ENCODE results near the gene ZBTB38.

Gene ZBTB38

DNA sequence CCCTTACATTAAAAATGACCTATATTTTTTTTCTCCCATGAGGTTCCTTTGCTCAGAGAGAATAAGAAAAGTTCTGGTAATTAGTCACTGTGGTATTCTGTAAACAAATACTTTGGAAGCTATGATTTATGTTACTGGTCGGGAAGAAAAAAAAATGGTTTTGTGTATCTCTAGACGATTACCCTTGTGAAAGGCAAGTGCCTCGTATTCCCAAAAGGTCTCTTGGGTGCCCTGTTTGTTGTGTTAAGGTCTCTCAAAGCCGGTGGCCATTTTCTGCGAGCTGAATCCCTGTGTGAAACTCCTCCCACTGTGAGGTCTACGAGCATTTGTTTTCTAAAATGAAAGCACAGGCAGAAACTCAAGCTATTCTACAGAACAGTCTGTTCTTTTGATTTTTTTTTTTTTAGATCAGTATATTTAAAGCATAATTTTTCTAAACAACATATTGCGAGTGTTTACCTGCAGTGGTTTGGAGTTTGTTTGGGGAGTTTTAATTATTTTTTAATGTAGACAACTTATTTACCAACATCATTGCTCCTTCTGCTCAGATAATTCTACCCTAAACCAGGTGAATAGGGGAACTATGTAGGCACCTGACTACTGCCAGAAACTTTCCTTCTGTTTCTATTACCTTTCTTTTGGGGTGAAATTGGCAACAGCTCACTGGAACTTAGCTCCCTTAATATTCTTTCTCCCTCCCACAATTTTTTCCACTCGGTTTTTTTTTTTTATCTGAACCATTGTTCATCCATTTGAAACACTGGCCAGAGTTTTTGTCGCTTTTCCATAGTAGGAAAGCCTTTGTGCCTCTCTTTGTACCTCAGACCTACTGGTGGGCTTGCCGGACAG is 44.0 kb downstream of the ZBTB38 start:
- Histone ChIP-seq H3K4me3 (peak overlapping the region; percentile 55), H3K27ac (peak overlapping the region; percentile 92 to 94)
- TF ChIP-seq, protein P1, sequence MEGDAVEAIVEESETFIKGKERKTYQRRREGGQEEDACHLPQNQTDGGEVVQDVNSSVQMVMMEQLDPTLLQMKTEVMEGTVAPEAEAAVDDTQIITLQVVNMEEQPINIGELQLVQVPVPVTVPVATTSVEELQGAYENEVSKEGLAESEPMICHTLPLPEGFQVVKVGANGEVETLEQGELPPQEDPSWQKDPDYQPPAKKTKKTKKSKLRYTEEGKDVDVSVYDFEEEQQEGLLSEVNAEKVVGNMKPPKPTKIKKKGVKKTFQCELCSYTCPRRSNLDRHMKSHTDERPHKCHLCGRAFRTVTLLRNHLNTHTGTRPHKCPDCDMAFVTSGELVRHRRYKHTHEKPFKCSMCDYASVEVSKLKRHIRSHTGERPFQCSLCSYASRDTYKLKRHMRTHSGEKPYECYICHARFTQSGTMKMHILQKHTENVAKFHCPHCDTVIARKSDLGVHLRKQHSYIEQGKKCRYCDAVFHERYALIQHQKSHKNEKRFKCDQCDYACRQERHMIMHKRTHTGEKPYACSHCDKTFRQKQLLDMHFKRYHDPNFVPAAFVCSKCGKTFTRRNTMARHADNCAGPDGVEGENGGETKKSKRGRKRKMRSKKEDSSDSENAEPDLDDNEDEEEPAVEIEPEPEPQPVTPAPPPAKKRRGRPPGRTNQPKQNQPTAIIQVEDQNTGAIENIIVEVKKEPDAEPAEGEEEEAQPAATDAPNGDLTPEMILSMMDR (IDR thresholded peaks at IDR 0.05): no peak
- DNase-seq (ENCODE audit: low spot score): no peak

GRCh38 chr3:141412936-141413354 is 44.6 kb downstream of the ZBTB38 start:
- peak; percentile 98 for DNase-seq (ENCODE audit: low spot score)
- Histone ChIP-seq H3K27ac (peak overlapping the region; percentile 92 to 94), H3K4me3 (peak overlapping the region; percentile 55)
- TF ChIP-seq, protein P1 (IDR thresholded peaks at IDR 0.05): no peak

DNA sequence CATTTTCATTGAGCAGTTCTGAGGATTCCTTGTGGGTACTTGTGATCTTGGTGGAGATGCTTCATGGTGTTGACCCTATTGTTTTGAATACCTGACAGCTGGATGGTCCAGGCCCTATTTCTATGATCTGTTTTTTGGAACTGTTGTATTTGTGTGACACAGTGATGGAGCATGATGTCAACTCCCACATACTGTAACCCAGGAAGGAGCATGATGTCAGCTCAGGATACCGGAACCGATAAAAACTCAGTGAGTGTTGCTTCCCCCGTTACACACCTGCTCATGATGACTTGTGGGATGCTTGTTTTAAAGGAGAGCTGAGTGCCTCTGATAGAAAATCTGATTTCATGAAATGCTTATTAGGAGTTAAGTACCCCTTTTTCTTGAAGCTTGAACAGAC is 45.1 kb downstream of the ZBTB38 start:
- TF ChIP-seq, protein P1 (IDR thresholded peaks at IDR 0.05): no peak
- DNase-seq (ENCODE audit: low spot score): no peak
- Histone ChIP-seq H3K4me3 (peak overlapping the region; percentile 55), H3K27ac (peak overlapping the region; percentile 92 to 94)

DNA sequence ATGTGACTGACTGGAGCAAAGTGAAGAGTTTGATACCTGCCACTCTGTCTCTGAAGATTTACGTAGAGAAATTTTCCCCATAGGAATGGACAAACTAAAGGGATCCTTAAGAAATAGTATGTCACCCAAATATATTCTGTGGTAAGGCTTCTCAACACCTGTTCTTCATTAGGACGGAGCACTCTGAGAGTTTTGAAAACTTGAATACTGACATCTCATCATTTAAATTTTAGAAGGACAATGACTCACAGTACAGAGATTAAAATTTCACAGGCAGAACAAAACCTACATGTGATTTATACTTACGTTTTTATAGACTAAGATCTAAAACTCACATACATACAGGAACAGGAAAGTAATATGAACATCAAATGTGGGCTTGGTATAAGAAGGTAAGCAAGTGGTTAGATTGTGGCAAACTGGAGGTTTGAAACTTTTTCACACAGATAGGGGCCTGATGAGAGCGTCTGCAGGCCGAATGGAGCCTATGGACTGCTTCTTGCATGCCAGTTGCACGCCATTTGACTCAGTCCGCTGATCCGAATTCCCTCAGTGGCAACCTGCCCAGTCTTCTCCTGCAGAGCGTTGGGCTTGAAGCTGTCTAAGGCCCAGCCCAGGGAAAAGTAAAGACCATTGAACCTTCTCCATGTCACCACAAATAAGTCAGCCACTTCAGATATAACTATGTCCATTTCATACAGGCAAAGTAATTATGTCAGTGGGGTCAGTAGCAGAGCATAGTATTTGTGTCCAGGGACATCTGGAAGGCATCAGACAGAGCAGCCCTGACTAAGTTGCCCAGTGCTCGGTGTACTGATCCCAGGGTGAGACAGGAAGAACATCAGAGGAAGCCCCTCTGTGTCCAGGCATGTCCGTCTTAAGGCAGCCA is 45.7 kb downstream of the ZBTB38 start:
- TF ChIP-seq, protein P1 (IDR thresholded peaks at IDR 0.05): no peak
- Histone ChIP-seq H3K4me3 (peak overlapping the region; percentile 24), H3K27ac (peak overlapping the region; percentile 92 to 94)
- no peak for DNase-seq (ENCODE audit: low spot score)

DNA sequence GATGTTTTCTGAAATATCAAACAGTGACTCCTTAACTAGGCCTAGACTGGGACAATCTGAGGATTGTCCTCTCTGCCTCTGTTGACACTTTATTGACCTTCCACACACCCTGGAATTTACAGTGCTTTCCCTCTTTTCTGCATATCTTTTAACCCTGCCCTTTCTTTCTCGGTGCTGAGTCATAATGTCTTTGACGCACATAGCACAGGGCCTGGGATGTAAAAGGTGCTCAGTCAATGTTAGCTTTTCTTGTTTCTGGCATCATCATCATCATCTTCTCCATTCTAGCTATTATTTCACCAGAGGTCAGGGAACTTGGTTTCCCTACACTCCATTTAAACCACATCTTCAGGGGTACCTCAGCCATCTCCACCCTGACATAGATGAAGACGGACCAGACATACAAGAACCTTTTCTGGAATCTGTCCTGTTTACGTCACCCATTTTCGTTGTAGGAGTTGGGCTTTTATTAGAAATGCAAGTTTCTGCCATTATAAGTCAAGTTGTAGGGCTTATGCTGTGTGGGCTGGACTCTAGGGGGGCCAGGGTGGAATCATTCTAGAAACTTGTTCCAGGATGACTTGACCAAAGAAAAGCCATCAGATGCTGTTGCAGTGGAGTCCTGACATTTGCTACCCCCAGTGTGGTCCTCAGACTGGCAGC is 46.6 kb downstream of the ZBTB38 start:
- Histone ChIP-seq H3K27ac (peak overlapping the region; percentile 92 to 94), H3K4me3 (peak overlapping the region; percentile 24)
- DNase-seq (ENCODE audit: low spot score): no peak
- TF ChIP-seq, protein P1 (IDR thresholded peaks at IDR 0.05): no peak

GRCh38 chr3:141415953-141416352 is 47.6 kb downstream of the ZBTB38 start:
- TF ChIP-seq, protein P1 (IDR thresholded peaks at IDR 0.05): no peak
- Histone ChIP-seq H3K27ac (peak overlapping the region; percentile 4 to 94), H3K4me3 (no peak overlapping the region)
- DNase-seq (ENCODE audit: low spot score): no peak
